GM13976 (cell line): ENCODE results near the gene BCCIP.

Experiments
- DNase-seq: peaks from one replicate; pipeline ENCODE4 v3.0.0; 2012; ENCODE audit warnings: low spot score
- CTCF ChIP-seq: IDR thresholded peaks from 2 replicates; pipeline ENCODE4 v1.5.1; 2012; ENCODE audit warnings: borderline replicate concordance, mild to moderate bottlenecking; ENCODE audit not compliant: insufficient read depth; ENCODE audit errors: extremely low read depth, missing control alignments, control extremely low read depth
- in situ Hi-C: fragments of 300-500 bp; cut with MboI; formaldehyde crosslinking; loops from one replicate; pipeline ENCODE4 v1.12.0; 2022; ENCODE audit warnings: low sequenced_read_pairs, mixed read lengths, inconsistent platforms; ENCODE audit not compliant: unreplicated experiment

Gene BCCIP

GRCh38 chr10:125797424-125797823, 25.9 kb upstream of the BCCIP start:
- in situ Hi-C loops: no loop called here
- no peak for DNase-seq
- TF ChIP-seq CTCF: no peak

GRCh38 chr10:125797994-125798662, 25.2 kb upstream of the BCCIP start:
- in situ Hi-C loops: no loop called here

DNA sequence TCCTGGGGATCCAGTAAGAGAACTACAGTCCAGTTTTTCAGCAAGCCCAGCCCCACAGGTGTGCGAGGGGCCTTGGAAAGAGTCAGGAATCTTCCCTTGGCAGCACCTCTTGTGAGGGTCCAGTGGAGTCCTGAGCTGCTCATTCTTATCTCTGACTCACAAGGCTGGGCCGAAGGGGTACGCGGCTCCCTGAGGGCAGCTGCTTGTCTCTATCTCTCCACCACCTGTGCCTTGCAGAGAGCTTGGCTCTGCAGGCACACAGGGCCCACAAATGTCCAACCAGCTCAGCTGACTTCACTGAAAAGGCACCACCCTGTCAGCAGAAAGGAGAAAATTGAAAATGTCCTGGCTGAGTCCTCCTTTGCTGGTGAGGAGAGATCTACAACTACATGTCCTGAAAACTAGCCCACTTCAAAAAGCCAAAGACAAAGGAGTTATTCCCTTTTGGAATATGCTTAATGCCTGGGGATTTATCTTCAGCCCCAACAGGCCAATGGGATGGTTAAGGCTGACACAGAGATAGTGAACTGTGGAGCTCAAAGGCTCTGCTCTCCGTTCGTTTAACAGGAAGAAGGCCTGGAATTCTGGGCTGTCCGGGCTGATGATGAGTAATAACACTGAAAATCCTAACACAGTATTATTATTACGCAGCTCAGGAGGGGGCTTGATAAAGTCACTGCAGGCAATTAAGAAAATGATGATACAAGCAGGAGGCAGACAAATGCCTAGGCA, 23.7 kb upstream of the BCCIP start:
- in situ Hi-C loops: no loop called here
- no peak for DNase-seq

More at GRCh38 chr10:125797994-125798662, 25.2 kb upstream of the BCCIP start:
- DNase-seq: no peak
- no peak for TF ChIP-seq CTCF

DNA sequence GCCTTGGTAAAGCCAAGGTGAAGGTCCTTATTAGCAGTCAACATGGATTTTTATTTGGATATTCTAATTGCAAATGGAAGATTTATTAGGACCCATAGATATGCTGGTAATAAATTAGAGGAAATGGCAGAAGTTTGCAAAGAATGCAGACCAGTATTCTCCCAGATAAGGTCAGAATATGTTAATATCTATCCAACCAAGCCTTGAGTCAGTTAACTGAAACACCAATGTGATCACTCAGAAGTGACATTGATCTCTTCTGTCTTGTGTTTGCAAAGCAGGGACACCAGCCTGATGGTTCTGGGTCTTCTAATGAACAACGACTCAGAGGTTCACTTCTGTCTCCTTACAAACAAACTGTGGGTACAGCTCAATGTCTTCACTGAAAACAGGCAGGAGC, 21.8 kb upstream of the BCCIP start:
- in situ Hi-C loops: no loop called here
- no peak for TF ChIP-seq CTCF
- no peak for DNase-seq

More for the DNA sequence above, 23.7 kb upstream of the BCCIP start:
- TF ChIP-seq CTCF: no peak

- in situ Hi-C loops: no loop called here
- no peak for TF ChIP-seq CTCF
- no peak for DNase-seq
These were observed 21.2 kb upstream of the BCCIP start for GRCh38 chr10:125802131-125802530.

- no peak for TF ChIP-seq CTCF
- in situ Hi-C loops: no loop called here
- no peak for DNase-seq
These were observed 20.6 kb upstream of the BCCIP start for GRCh38 chr10:125802739-125803138.
